ENCODE results near the gene PPARA. TPM values are rescaled to one million over a fixed set of nuclear protein-coding genes. Genes with fewer than 3 reads are reported as not detected.
"Not testable (repeated sequence)": the region's sequence is repeated elsewhere in the genome, so short reads cannot be mapped to it uniquely, and the experiment has no call there.

Gene PPARA
- polyA plus RNA-seq, 1 experiment = 10.3 TPM

DNA sequence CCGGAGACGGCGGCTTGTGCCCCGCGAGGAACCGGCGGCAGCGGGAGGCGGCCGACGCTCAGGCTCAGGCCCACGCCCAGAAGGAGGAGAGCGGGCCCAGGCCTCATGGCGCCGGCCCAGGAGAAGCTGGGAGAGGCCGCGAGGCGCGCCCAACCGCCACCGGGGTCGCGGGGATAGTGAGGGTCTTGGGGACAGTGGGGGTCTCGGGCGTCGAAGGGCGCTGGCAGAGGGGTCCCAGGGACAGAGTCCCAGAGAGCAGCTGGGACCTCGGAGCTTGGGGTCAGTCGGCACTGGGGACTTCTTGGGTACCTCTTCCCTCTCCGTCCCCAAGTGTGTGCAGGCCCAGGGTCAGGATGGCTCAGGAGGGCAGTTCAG, 112.9 kb downstream of the PPARA start, which contains the start of gene PKDREJ:
Gene PKDREJ, minus strand, starts transcription at position 128 of the 375 bp plus-strand sequence. Its CDS starts 21 bp downstream, at position 107.
- TF ChIP-seq, protein P1, sequence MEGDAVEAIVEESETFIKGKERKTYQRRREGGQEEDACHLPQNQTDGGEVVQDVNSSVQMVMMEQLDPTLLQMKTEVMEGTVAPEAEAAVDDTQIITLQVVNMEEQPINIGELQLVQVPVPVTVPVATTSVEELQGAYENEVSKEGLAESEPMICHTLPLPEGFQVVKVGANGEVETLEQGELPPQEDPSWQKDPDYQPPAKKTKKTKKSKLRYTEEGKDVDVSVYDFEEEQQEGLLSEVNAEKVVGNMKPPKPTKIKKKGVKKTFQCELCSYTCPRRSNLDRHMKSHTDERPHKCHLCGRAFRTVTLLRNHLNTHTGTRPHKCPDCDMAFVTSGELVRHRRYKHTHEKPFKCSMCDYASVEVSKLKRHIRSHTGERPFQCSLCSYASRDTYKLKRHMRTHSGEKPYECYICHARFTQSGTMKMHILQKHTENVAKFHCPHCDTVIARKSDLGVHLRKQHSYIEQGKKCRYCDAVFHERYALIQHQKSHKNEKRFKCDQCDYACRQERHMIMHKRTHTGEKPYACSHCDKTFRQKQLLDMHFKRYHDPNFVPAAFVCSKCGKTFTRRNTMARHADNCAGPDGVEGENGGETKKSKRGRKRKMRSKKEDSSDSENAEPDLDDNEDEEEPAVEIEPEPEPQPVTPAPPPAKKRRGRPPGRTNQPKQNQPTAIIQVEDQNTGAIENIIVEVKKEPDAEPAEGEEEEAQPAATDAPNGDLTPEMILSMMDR (IDR thresholded peaks at IDR 0.05; ENCODE audit: insufficient read depth, low read depth, low read length) = no peak
- Histone ChIP-seq H3K36me3 (ENCODE audit: control insufficient read depth, insufficient read depth, low read length) (no peaks in the 10 kb centered on the region), H3K4me3 (ENCODE audit: low read depth, low read length) (no peak within 1 kb of the TSS), H3K27me3 (ENCODE audit: control insufficient read depth, insufficient read depth, low read length) (peaks cover 8% of the 10 kb centered on the region)
- DNase-seq (ENCODE audit: low read depth) = no peak
- ChIA-PET CTCF (no interaction called here), POLR2A (no interaction called here)

DNA sequence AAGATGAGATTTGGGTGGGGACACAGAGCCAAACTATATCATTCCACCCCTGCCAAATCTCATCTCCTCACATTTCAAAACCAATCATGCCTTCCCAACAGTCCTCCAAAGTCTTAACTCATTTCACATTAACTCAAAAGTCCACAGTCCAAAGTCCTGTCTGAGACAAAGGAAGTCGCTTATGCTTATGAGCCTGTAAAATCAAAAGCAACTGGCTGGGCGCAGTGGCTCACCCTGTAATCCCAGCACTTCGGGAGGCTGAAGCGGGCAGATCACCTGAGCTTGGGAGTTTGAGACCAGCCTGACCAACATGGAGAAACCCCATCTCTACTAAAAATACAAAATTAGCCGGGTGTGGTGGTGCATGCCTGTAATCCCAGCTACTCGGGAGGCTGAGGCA, 114.2 kb downstream of the PPARA start:
- CTCF ChIA-PET = interaction anchor here (0.6 to 0.8 kb wide), 2 partner anchors 67 to 103 kb away, joined by 3 read pairs; no protein-coding TSS in a partner anchor
- POLR2A ChIA-PET; H3K36me3 ChIP-seq (ENCODE audit: control insufficient read depth, insufficient read depth, low read length); H3K4me3 ChIP-seq (ENCODE audit: low read depth, low read length); H3K27me3 ChIP-seq (ENCODE audit: control insufficient read depth, insufficient read depth, low read length); DNase-seq (ENCODE audit: low read depth): not testable (repeated sequence)

DNA sequence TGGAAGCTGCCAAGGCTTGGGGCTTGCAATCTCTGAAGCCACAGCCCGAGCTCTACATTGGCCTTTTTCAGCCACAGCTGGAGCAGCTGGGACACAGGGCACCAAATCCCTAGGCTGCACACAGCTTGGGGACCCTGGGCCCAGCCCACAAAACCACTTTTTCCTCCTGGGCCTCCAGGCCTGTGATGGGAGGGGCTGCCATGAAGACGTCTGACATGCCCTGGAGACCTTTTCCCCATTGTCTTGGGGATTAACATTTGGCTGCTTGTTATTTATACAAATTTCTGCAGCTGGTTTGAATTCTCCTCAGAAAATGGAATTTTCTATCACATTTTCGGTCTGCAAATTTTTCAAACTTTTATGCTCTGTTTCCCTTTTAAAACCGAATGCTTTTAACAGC, 115.3 kb downstream of the PPARA start:
- CTCF ChIA-PET; DNase-seq (ENCODE audit: low read depth); H3K4me3 ChIP-seq (ENCODE audit: low read depth, low read length); H3K36me3 ChIP-seq (ENCODE audit: control insufficient read depth, insufficient read depth, low read length); H3K27me3 ChIP-seq (ENCODE audit: control insufficient read depth, insufficient read depth, low read length); POLR2A ChIA-PET: not testable (repeated sequence)

DNA sequence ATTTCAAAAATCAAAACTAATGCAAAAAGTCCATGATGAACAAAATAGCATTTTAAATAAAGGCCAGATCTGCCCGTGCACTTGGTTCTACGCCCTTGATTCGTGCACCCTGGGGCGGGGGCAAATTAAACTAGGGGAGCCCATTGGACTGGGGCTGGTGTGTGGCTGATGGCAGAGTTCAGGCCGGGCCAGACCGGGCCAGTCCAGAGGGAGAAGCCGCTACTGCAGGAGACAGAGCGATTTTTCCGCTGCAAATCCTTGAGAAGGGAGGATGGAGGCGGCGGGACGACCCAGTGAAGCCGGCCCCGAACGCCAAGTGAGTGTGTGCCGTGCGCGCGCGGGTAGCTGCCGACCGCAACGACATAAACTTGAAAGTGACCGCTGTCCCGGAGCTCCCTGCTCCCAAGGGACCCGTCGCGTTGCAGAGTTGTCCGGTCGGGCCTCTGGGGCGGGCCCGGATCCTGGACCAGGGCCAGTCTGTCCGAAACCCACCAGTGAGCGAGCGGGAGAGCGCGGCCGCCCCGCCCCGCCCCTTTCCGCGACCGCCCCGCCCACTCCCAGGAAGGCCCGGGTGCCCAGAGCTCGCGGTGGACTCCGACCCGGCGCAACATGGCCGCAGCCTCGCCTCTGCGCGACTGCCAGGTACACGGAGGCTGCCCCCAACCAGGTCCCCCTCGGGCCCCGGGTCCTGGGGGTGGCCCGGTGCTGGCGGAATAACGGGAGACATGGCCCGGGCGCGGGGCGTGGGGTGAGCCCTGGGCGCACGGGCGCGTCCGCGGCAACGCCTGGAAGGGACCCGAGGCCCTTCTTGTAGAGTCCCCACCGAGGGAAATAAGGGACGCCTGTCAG, 117.3 kb downstream of the PPARA start, which contains the start of gene TTC38:
Gene TTC38, plus strand, starts transcription at position 578 of the 849 bp plus-strand sequence. Its CDS starts 32 bp downstream, at position 610.
- H3K27me3 ChIP-seq (ENCODE audit: control insufficient read depth, insufficient read depth, low read length) = peaks cover 3% of the 10 kb centered on the region
- peak; percentile 12 for DNase-seq (ENCODE audit: low read depth)
- ChIA-PET POLR2A (no interaction called here), CTCF (interaction anchor here (0.8 to 1.5 kb wide), 5 partner anchors 12 to 273 kb away, joined by 3 to 5 read pairs (median 3); no protein-coding TSS in a partner anchor)
- TF ChIP-seq, protein P1 (IDR thresholded peaks at IDR 0.05; ENCODE audit: insufficient read depth, low read depth, low read length) = no peak
- H3K36me3 ChIP-seq (ENCODE audit: control insufficient read depth, insufficient read depth, low read length) = peaks cover under 1% of the 10 kb centered on the region; the same call in 1 of the 2 replicates
- peak within 1 kb of the TSS; percentile 92 for H3K4me3 ChIP-seq (ENCODE audit: low read depth, low read length)

DNA sequence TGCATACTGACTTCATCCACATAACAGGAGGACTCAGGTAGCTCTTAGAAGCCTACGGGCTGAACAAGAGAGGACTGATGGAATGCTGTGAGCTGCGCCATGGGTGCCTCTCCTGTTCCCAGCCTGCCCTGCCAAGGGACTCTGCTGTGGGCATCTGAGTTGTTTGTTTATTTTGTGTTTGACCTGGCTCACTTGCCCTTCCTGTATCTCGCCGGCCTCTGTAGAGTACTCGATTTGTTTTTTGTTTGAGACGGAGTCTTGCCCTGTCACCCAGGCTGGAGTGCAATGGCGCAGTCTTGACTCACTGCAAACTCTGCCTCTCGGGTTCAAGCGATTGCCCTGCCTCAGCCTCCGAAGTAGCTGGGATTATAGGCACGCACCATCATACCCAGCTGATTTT, 119.2 kb downstream of the PPARA start:
- H3K27me3 ChIP-seq (ENCODE audit: control insufficient read depth, insufficient read depth, low read length) = no peaks in the 10 kb centered on the region
- POLR2A ChIA-PET = no interaction called here
- peaks cover 12% of the 10 kb centered on the region for H3K36me3 ChIP-seq (ENCODE audit: control insufficient read depth, insufficient read depth, low read length)
- CTCF ChIA-PET = interaction anchor here (1.2 to 1.6 kb wide), 2 partner anchors 9 to 148 kb away, joined by 3 to 4 read pairs; no protein-coding TSS in a partner anchor
- H3K4me3 ChIP-seq (ENCODE audit: low read depth, low read length) = no peak overlapping the region
- TF ChIP-seq, protein P1 (IDR thresholded peaks at IDR 0.05; ENCODE audit: insufficient read depth, low read depth, low read length) = no peak
- DNase-seq (ENCODE audit: low read depth) = no peak

DNA sequence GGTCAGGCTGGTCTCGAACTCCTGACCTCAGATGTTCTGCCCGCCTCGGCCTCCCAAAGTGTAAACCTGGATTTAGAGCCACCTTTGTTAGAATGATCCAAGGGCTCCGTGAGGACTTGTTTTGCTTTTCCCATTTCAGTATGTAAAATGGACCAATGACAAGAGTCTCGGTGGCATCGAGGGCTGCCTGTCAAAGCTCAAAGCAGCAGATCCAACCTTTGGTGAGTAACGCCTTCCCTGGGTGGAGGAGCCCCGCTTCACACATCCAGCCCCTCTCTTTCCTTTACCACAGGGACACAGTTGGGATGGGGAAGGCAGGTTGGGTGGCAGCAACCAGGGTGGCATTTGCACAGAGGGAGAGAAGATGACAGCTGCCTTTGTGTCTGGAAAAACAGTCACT, 121.9 kb downstream of the PPARA start:
- no peak overlapping the region for H3K4me3 ChIP-seq (ENCODE audit: low read depth, low read length)
- TF ChIP-seq, protein P1 (IDR thresholded peaks at IDR 0.05; ENCODE audit: insufficient read depth, low read depth, low read length) = no peak
- no peaks in the 10 kb centered on the region for H3K27me3 ChIP-seq (ENCODE audit: control insufficient read depth, insufficient read depth, low read length)
- no peak for DNase-seq (ENCODE audit: low read depth)
- ChIA-PET CTCF (no interaction called here), POLR2A (no interaction called here)
- H3K36me3 ChIP-seq (ENCODE audit: control insufficient read depth, insufficient read depth, low read length) = peaks cover 17% of the 10 kb centered on the region
